ENCODE data around the gene ACAN. TPM values are rescaled to one million over a fixed set of nuclear protein-coding genes. Genes with fewer than 3 reads are reported as not detected.

ACAN gene
- total and polyA plus RNA-seq, 2 of the 8 experiments (the other 6 are each of a cell fraction or from before 2014, with no cell fraction given): 0.71 to 0.73 TPM

GRCh38 chr15:88891540-88892254 lies 88.5 kb downstream of the ACAN start:
- no peak overlapping the region for H3K4me2 ChIP-seq (ENCODE audit: insufficient read depth in 1 of 2, low read depth in 2 of 2, low read length in 2 of 2)
- no peak overlapping the region for H4K5ac ChIP-seq (ENCODE audit: insufficient read length, low read depth, low read length)
- POLR2A ChIA-PET (ENCODE audit: partially characterized antibody): interaction anchor here (0.8 to 27.2 kb wide), 7 partner anchors 8 to 241 kb away, joined by 3 to 607 read pairs (median 4); partner anchors contain the start of gene MFGE8
- no peak overlapping the region for H4K91ac ChIP-seq (replicated peaks; ENCODE audit: insufficient read length, low read length)
- 81% methylated on average over 7 of the region's 7 CpGs; no CpG with 5 or more reads in 1 of the 2 experiments for WGBS, 2 experiments (ENCODE audit: extremely low coverage in 1 of 2, insufficient coverage in 1 of 2, insufficient read length in 1 of 2, insufficient replicate concordance in 2 of 2, low coverage in 1 of 2, low lambda C conversion rate in 2 of 2, missing lambda C conversion rate in 1 of 2)
- no peak overlapping the region for H2BK120ac ChIP-seq (replicated peaks; ENCODE audit: low read depth, low read length)
- H3K23ac ChIP-seq (ENCODE audit: insufficient read length): no peak overlapping the region
- H3K18ac ChIP-seq (ENCODE audit: extremely low read depth, low read length): no peak overlapping the region; the same call in 1 of the 2 replicates
- no peak overlapping the region for H3K4me3 ChIP-seq (ENCODE audit: extremely low read depth in 1 of 4, insufficient read depth in 2 of 4, low read depth in 3 of 4, low read length in 4 of 4)
- H3K4me1 ChIP-seq (replicated peaks in 1 of 4; ENCODE audit: control insufficient read depth in 3 of 4, insufficient read depth in 4 of 4, low read length in 3 of 4): peaks cover 0 to 6% (median 3%) of the 10 kb centered on the region in 4 experiments; a peak in 5 of 7 replicates
- no peak for DNase-seq (ENCODE audit: low read depth in 1 of 2, low spot score in 2 of 2)
- H2AK5ac ChIP-seq (ENCODE audit: low read depth, low read length): no peak overlapping the region
- CTCF ChIA-PET (ENCODE audit: partially characterized antibody): interaction anchor here (0.6 to 10.4 kb wide), 15 partner anchors 11 to 307 kb away, joined by 3 to 95 read pairs (median 3); no protein-coding TSS in a partner anchor
- H4K20me1 ChIP-seq (replicated peaks in 1 of 2; ENCODE audit: control insufficient read depth in 1 of 2, insufficient read depth in 2 of 2, low read length in 2 of 2): peaks cover 0 to 2% of the 10 kb centered on the region in 2 experiments
- H3K27me3 ChIP-seq (replicated peaks in 1 of 4; ENCODE audit: control insufficient read depth in 3 of 4, extremely low read depth in 1 of 4, insufficient read depth in 3 of 4, low read length in 3 of 4): no peaks in the 10 kb centered on the region; a peak in 1 of 7 replicates
- FAIRE-seq: no peak
- H3K9me3 ChIP-seq (ENCODE audit: insufficient read depth in 2 of 2, low read depth in 1 of 2, low read length in 1 of 2): no peaks in the 10 kb centered on the region
- no peak overlapping the region for H3K9ac ChIP-seq (replicated peaks in 1 of 4; ENCODE audit: extremely low read depth in 1 of 4, low read depth in 3 of 4, low read length in 3 of 4)
- H3K79me2 ChIP-seq (ENCODE audit: control insufficient read depth in 1 of 2, insufficient read depth in 2 of 2, low read length in 2 of 2): peaks cover 0 to 7% of the 10 kb centered on the region in 2 experiments; a peak in 1 of 4 replicates
- no peak overlapping the region for H4K8ac ChIP-seq (ENCODE audit: extremely low read depth, insufficient read depth, low read length)
- 0 out of 2 replicates have a peak overlapping the region, but pooled peaks have one; percentile 27 for H2BK12ac ChIP-seq (ENCODE audit: low read depth, low read length)
- H3K27ac ChIP-seq (ENCODE audit: low read depth, low read length): no peak overlapping the region
- no peak overlapping the region for H3K14ac ChIP-seq (ENCODE audit: insufficient read length)
- H3K4ac ChIP-seq (replicated peaks; ENCODE audit: insufficient read length, low read depth, low read length): no peak overlapping the region
- no peak overlapping the region for H2BK20ac ChIP-seq (ENCODE audit: low read length)
- H2BK15ac ChIP-seq (ENCODE audit: low read length): no peak overlapping the region
- H3K79me1 ChIP-seq (ENCODE audit: low read depth, low read length): no peaks in the 10 kb centered on the region
- peaks cover 3 to 6% (median 5%) of the 10 kb centered on the region in 4 experiments; a peak in 2 of 8 replicates for H3K36me3 ChIP-seq (ENCODE audit: control insufficient read depth in 2 of 4, insufficient read depth in 4 of 4, low read length in 3 of 4)
- peaks cover 11% of the 10 kb centered on the region; the same call in 1 of the 2 replicates for H3K23me2 ChIP-seq (ENCODE audit: low read depth, low read length)
- no peak overlapping the region for H2AFZ ChIP-seq (ENCODE audit: low read length)
- no peak overlapping the region for H3K56ac ChIP-seq (replicated peaks; ENCODE audit: insufficient read length, low read depth, low read length)
- H2BK5ac ChIP-seq (ENCODE audit: low read depth, low read length): no peak overlapping the region
- TF ChIP-seq SAP30 (IDR thresholded peaks at IDR 0.05; ENCODE audit: insufficient read depth, insufficient replicate concordance, low read length): no peak
- no peak for TF ChIP-seq HDAC2 (IDR thresholded peaks at IDR 0.05; ENCODE audit: borderline replicate concordance in 1 of 2, low read depth in 2 of 2, low read length in 2 of 2)
- TF ChIP-seq YY1 (IDR thresholded peaks at IDR 0.05; ENCODE audit: low read depth, low read length): no peak
- TF ChIP-seq TAF1 (IDR thresholded peaks at IDR 0.05; ENCODE audit: low read depth, low read length): no peak
- TF ChIP-seq TBP (IDR thresholded peaks at IDR 0.05; ENCODE audit: low read depth, low read length): no peak
- TF ChIP-seq NANOG (IDR thresholded peaks at IDR 0.05; ENCODE audit: insufficient read depth, low read depth, low read length, poor library complexity, severe bottlenecking): no peak
- TF ChIP-seq ZNF274 (IDR thresholded peaks at IDR 0.05; ENCODE audit: borderline replicate concordance, extremely low read depth, low read length): no peak
- TF ChIP-seq EGR1 (IDR thresholded peaks at IDR 0.05; ENCODE audit: borderline replicate concordance, low read depth, low read length): no peak
- TF ChIP-seq BRCA1 (IDR thresholded peaks at IDR 0.05; ENCODE audit: low read depth, low read length): no peak
- no peak for TF ChIP-seq BCL11A (IDR thresholded peaks at IDR 0.05; ENCODE audit: low read depth in 2 of 2, low read length in 2 of 2)
